ENCODE measurements around the gene IMPA2. TPM values are rescaled to one million over a fixed set of nuclear protein-coding genes. Genes with fewer than 3 reads are reported as not detected.

Gene IMPA2
- total RNA-seq, 1 donor from 2014 or later: 41.9 TPM

GRCh38 chr18:12056034-12056883 is 75.0 kb downstream of the IMPA2 start:
- peaks cover 8% of the 10 kb centered on the region for H3K27me3 Mint-ChIP-seq (ENCODE audit: insufficient read depth, low read depth)
- no peak overlapping the region for H3K4me3 Mint-ChIP-seq
- Histone ChIP-seq H2AFZ (replicated peaks) (no peak overlapping the region), H3K4me2 (no peak overlapping the region), H3F3A (ENCODE audit: low read depth) (no peaks in the 10 kb centered on the region), H3K36me3 (no peaks in the 10 kb centered on the region), H3K9ac (no peak overlapping the region), H3K4me1 (no peaks in the 10 kb centered on the region), H3K27me3 (no peaks in the 10 kb centered on the region), H3K4me3 (no peak overlapping the region), H3K27ac (no peak overlapping the region), H3K79me2 (ENCODE audit: low read depth) (no peaks in the 10 kb centered on the region), H3K9me3 (ENCODE audit: low read depth) (no peaks in the 10 kb centered on the region), H4K20me1 (ENCODE audit: low read depth) (no peaks in the 10 kb centered on the region)
- H3K27ac Mint-ChIP-seq: no peak overlapping the region
- H3K4me1 Mint-ChIP-seq: peaks cover under 1% of the 10 kb centered on the region
- no peak for DNase-seq (ENCODE audit: low spot score)
- no peaks in the 10 kb centered on the region for H3K9me3 Mint-ChIP-seq
- no peaks in the 10 kb centered on the region for H3K36me3 Mint-ChIP-seq
- TF ChIP-seq EZH2phosphoT487 (IDR thresholded peaks at IDR 0.05) (no peak), CTCF (IDR thresholded peaks at IDR 0.05) (no peak), EZH2 (IDR thresholded peaks at IDR 0.05) (no peak)

GRCh38 chr18:12056884-12057402 is 75.6 kb downstream of the IMPA2 start:
- Histone ChIP-seq H3K79me2 (ENCODE audit: low read depth) (no peaks in the 10 kb centered on the region), H3K4me2 (no peak overlapping the region), H3K27ac (no peak overlapping the region), H3K36me3 (no peaks in the 10 kb centered on the region), H3F3A (ENCODE audit: low read depth) (no peaks in the 10 kb centered on the region), H2AFZ (replicated peaks) (no peak overlapping the region), H3K9ac (no peak overlapping the region), H3K4me1 (no peaks in the 10 kb centered on the region), H3K4me3 (no peak overlapping the region), H3K9me3 (ENCODE audit: low read depth) (no peaks in the 10 kb centered on the region), H4K20me1 (ENCODE audit: low read depth) (no peaks in the 10 kb centered on the region), H3K27me3 (no peaks in the 10 kb centered on the region)
- no peak for DNase-seq (ENCODE audit: low spot score)
- Mint-ChIP-seq H3K4me3 (no peak overlapping the region), H3K27me3 (ENCODE audit: insufficient read depth, low read depth) (peaks cover 8% of the 10 kb centered on the region), H3K36me3 (no peaks in the 10 kb centered on the region), H3K4me1 (no peaks in the 10 kb centered on the region), H3K27ac (no peak overlapping the region), H3K9me3 (no peaks in the 10 kb centered on the region)
- TF ChIP-seq EZH2 (IDR thresholded peaks at IDR 0.05) (no peak), EZH2phosphoT487 (IDR thresholded peaks at IDR 0.05) (no peak), CTCF (IDR thresholded peaks at IDR 0.05) (no peak)

GRCh38 chr18:12057419-12058039 is 76.2 kb downstream of the IMPA2 start:
- H3K27ac Mint-ChIP-seq: no peak overlapping the region
- H3K27me3 Mint-ChIP-seq (ENCODE audit: insufficient read depth, low read depth): peaks cover 8% of the 10 kb centered on the region
- no peak overlapping the region for H3K27ac ChIP-seq
- no peak for DNase-seq (ENCODE audit: low spot score)
- no peaks in the 10 kb centered on the region for H3K36me3 Mint-ChIP-seq
- H3K27me3 ChIP-seq: no peaks in the 10 kb centered on the region
- no peaks in the 10 kb centered on the region for H4K20me1 ChIP-seq (ENCODE audit: low read depth)
- no peaks in the 10 kb centered on the region for H3F3A ChIP-seq (ENCODE audit: low read depth)
- H3K4me1 ChIP-seq: no peaks in the 10 kb centered on the region
- no peak overlapping the region for H2AFZ ChIP-seq (replicated peaks)
- no peak overlapping the region for H3K4me3 ChIP-seq
- H3K79me2 ChIP-seq (ENCODE audit: low read depth): no peaks in the 10 kb centered on the region
- TF ChIP-seq EZH2phosphoT487 (IDR thresholded peaks at IDR 0.05): no peak
- TF ChIP-seq CTCF (IDR thresholded peaks at IDR 0.05): peak; percentile 20
- H3K9me3 ChIP-seq (ENCODE audit: low read depth): no peaks in the 10 kb centered on the region
- no peaks in the 10 kb centered on the region for H3K9me3 Mint-ChIP-seq
- H3K36me3 ChIP-seq: no peaks in the 10 kb centered on the region
- no peaks in the 10 kb centered on the region for H3K4me1 Mint-ChIP-seq
- no peak overlapping the region for H3K9ac ChIP-seq
- no peak overlapping the region for H3K4me3 Mint-ChIP-seq
- H3K4me2 ChIP-seq: no peak overlapping the region

Measured in neural progenitor cell (in vitro differentiated cells).